Activated CD4-positive, alpha-beta T cell treated with anti-CD3 and anti-CD28 coated beads, Interleukin-2, amount 50 U/mL, for 4 hours (primary cell): ENCODE data around the gene UBE4B.
"Not testable (repeated sequence)": the region's sequence is repeated elsewhere in the genome, so short reads cannot be mapped to it uniquely, and the experiment has no call there.

Source experiments
- DNase-seq, 2 experiments: peaks; one replicate each; pipeline ENCODE4 v3.0.0-alpha.2; 2020

Gene UBE4B

DNA sequence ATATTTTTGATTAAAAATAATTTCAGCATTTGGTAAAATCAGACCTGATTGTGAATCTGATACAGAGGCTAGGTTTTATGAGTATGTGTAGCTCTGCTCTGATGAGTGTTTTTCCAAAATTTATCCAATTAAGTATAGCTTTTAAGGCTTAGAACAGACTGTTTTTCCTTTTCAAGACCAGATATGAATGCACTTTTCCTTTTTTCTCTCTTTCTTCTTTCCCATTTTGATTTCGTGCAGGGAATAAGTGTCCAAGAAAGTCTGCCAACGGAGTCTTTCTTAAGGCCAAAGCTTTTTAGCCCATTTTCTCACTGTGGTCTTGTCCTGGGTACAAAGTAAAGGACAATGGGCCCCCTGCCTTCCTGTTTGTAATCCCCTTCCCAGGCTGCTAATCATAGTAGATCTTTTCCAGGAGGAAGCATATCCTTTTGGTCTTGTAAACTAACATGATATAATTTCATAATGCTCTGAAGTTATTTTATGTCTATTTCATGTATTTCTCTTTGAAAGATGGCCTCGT, 180.5 kb downstream of the UBE4B start:
- no peak for DNase-seq

DNA sequence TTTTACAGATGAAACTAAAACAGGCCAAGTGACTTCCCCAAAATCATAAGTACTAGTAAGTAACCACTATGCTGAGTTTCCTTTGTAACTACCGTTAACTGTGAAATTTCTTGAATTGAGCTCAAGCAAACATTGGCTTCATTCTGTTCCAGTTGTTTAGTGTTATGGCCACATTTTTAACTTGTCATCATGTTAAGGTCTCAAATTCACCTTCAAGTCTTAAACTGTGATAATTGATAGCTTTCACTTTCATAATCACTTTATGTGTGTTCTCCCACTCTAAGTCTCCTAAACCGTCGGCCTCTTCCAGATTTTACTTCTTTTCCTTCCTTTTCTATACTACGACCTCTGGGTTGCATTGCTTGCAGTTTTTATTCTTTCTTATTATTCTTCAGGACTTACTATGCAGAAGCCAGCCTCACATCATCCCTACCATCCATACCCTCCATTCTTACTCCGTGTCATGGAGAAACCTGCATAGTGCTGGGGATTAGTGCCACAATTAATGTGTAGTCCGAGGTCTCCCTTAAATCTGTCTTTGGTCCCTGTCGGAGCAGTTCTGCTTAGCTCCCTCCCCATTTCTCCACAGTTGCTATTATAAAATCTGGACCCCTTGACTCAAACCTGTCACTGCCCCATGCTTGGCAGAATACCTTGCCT, 183.5 kb downstream of the UBE4B start:
- no peak for DNase-seq

DNA sequence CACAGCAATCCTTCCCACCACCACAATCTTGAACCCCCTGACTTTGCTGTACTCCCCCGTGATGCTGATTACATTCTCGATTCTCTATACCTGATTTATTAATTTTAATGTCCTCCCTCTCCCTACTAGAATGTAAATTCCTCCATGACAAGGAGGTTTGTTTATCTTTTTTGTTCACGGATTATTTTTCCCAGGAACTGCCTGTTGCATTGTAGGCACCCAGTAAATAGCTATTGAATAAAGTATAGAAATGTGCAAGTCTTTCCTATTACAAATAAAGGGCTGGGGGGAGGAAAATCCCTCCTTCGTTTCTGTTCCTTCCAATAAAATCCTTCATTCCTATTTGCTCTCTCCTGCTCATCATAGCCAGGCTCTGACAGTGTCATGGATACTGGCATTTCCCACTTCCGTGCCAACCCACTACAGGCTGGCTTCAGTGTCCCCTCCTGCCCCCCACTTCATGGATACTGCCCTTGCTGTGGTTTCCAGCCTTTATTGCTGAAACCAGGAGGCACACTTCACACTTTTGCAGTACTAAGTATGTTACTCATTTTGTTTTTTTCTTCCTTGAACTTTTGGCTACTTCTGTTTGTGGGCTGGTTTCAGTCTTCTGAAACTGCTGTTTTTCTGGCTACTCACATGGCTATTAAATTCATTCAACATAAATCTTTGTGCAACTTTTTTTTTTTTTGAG, 185.1 kb downstream of the UBE4B start:
- DNase-seq: no peak

DNA sequence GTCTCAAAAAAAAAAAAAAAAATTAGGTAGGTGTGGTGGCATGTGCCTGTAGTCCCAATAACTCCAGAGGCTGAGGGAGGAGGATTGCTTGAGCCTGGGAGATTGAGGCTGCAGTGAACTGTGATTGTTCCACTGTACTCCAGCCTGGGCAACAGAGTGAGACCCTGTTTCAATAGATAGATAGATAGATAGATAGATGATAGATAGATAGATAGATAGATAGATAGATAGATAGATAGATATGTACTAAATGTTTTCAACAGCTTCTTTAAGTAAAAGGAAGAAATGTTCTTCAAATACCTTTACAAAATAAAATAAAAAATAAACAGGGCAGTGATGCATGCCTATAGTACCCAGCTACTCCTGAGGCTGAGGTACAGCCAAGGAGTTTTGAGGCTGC, 187.4 kb downstream of the UBE4B start:
- DNase-seq: no peak

DNA sequence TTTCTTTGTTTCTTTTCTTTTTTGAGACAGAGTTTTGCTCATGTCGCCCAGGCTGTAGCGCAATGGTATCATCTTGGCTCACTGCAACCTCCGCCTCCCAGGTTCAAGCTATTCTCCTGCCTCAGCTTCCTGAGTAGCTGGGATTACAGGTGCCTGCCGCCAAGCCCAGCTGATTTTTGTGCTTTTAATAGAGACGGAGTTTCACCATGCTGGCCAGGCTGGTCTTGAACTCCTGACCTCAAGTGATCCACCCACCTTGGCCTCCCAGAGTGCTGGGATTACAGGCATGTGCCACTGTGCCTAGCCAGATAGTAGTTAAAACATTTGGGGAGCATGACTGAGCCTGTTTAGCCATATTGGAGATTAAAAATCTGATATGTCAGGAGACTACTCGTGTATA, 187.9 kb downstream of the UBE4B start:
- not testable (repeated sequence) for DNase-seq

DNA sequence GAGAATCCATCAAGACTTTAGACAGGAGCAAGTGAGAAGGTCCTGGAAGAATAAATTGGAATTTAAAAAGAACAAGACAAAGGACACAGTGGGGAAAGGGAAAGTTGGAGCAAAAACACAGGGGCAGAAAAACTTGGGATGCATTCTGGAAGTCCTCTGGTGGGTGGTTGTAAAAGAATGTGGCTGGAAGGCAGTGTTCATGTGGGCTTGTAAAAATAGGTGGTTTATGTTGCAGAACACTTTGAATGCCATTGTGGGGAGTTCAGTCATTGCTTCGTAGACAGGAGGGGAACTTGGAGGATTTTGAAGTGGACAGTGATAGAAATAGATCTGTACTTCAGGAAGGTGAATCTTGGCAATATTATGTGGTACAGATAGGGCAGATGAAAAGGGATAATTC, 192.8 kb downstream of the UBE4B start:
- DNase-seq: no peak

DNA sequence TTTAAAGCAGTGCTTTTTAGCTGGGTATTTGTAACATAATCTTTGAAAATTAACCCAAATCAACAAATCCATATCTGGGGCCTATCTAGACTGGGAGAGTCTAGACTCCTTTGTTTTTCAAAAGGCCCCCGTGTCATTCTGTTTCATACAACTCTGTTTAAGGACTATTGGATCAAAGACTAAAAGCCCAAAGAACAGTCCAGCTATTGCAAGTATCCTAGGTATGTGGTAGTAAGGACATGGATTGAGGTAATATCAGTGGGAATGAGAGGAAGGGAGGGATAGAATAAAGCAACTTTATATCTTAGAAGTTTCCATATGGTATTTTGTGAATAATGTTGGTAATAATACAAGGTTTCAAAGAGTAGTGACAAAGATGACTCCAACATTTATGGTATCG, 195.8 kb downstream of the UBE4B start:
- no peak for DNase-seq

DNA sequence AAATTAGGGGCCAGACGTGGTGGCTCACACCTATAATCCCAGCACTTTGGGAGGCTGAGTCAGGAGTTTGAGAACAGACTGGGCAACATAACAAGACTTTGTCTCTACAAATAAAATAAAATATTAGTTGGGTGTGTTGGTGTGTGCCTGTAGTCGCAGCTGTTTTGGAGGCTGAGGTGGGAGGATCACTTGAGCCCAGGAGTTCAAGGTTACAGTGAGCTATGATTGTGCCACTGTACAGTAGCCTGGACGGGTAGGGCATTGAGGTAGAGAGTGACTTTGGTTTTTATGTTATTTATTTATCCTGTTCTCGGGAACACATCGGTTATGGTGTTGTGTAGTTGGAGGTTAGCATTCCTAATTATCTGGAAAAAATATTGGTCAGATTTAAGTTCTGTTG, 197.1 kb downstream of the UBE4B start:
- DNase-seq: no peak
